ENCODE results near the gene RPRD1A. TPM values are rescaled to one million over a fixed set of nuclear protein-coding genes. Genes with fewer than 3 reads are reported as not detected.

The RPRD1A gene, protein sequence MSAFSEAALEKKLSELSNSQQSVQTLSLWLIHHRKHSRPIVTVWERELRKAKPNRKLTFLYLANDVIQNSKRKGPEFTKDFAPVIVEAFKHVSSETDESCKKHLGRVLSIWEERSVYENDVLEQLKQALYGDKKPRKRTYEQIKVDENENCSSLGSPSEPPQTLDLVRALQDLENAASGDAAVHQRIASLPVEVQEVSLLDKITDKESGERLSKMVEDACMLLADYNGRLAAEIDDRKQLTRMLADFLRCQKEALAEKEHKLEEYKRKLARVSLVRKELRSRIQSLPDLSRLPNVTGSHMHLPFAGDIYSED
- 17.7 and 46.5 TPM in 2 replicates for total RNA-seq (ENCODE audit: low replicate concordance)

DNA sequence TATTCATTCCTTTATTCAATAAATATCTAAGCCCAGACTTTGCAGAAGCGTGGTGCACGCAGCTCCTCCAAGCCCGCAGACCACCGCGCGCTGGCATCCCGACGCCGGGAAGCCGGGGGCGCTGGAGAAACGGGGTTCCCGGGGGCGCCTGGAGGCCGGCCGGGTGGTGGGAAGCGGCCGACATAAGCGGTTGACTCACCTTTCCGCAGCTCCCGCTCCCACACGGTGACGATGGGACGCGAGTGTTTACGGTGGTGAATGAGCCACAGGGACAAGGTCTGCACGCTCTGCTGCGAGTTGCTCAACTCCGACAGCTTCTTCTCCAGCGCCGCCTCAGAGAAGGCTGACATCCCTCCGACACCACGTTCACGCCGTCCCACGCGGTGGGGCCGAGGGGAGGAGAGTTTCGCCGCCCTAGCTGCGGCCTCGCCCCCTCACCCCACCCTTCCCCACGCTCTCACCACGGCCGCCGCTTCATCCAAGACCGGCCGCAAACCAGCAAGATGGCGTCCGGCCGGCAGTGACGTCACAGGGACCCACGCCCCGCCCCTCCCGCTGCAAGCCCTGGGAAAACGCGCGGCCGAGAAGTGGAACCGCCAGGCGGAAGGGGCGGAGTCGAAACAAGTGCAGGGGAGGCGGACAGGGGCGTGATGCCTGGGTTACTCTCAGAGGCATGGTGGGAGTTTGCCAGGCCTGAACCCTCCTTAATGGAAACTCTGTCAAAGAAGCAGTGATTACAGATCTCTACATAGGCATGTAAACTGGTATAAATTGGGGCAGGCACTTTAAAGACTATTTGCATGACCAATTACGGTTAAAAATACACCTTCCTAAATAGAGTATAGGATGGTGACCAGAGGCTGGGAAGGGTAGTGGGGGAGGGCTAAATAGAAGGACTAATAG, at the start of gene RPRD1A:
Gene RPRD1A, minus strand, starts transcription at position 505 of the 903 bp plus-strand sequence. Its CDS starts 155 bp downstream, at position 350.

GRCh38 chr18:35972197-35973000, 95.0 kb downstream of the RPRD1A start, which contains the start of gene RMP24:
Gene RMP24, plus strand, starts transcription at chr18:35972679.

Other genes starting within 250 kb of the RPRD1A start
- gene SLC39A6, start 61.8 kb upstream of the RPRD1A start, total RNA-seq (ENCODE audit: low replicate concordance) = 69.2 and 152 TPM in 2 replicates
- gene ELP2, start 62.3 kb upstream of the RPRD1A start, total RNA-seq (ENCODE audit: low replicate concordance) = 95.5 and 152 TPM in 2 replicates
- gene MOCOS, start 119.9 kb upstream of the RPRD1A start, total RNA-seq (ENCODE audit: low replicate concordance) = 0.68 and 4.7 TPM in 2 replicates
- gene FHOD3, start 230.2 kb upstream of the RPRD1A start, total RNA-seq (ENCODE audit: low replicate concordance) = 7.0 and 7.7 TPM in 2 replicates

Measured in smooth muscle cell of the coronary artery (primary cell).